ES-I3 (cell line): ENCODE measurements around the gene TRIM49D2.
"Not testable (repeated sequence)": the region's sequence is repeated elsewhere in the genome, so short reads cannot be mapped to it uniquely, and the experiment has no call there.

ENCODE experiments used
- H3K36me3 ChIP-seq: 2 replicates; pipeline ENCODE4 v1.6.1; 2013; ENCODE audit warnings: mild to moderate bottlenecking, low read length, control low read depth, moderate library complexity; ENCODE audit not compliant: insufficient read depth
- H3K4me1 ChIP-seq: 2 replicates; pipeline ENCODE4 v1.6.1; 2013; ENCODE audit warnings: mild to moderate bottlenecking, control low read depth, low read length; ENCODE audit not compliant: insufficient read depth
- H3K9ac ChIP-seq: 2 replicates; pipeline ENCODE4 v1.6.1; 2013; ENCODE audit warnings: low read depth, mild to moderate bottlenecking, low read length, moderate library complexity
- H3K9me3 ChIP-seq: 2 replicates; pipeline ENCODE4 v1.6.1; 2013; ENCODE audit warnings: mild to moderate bottlenecking, low read length, moderate library complexity; ENCODE audit not compliant: control insufficient read depth, insufficient read depth

Gene TRIM49D2

DNA sequence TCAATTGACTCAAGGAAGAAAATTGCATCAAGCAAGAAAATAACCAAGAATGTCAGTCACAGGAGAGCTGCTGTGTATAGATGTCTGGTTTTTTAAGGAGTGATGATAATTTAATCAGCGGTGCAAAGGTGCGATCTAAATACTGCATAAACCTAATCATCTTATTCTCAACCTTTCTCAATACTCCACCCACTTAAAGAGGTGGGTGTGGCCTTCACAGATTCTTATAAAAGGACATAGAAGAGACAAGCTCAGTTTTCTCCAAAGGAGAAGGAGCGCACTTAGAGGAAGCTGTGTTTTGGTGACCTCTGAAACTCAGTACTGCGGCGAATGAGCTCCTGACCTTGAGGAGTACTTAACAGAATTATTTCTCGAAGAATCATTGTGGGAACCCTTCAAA is at the start of gene TRIM49D2:
Gene TRIM49D2, plus strand, starts transcription at position 301 of the 400 bp plus-strand sequence. CDS start 2,698 bp downstream, outside the sequence.
- H3K4me1 ChIP-seq, H3K9me3 ChIP-seq, H3K36me3 ChIP-seq, H3K9ac ChIP-seq: not testable (repeated sequence)

GRCh38 chr11:89877511-89877910 is 46.4 kb upstream of the TRIM49D2 start:
- H3K9ac ChIP-seq, H3K4me1 ChIP-seq, H3K36me3 ChIP-seq, H3K9me3 ChIP-seq: not testable (repeated sequence)

- not testable (repeated sequence) for H3K9me3 ChIP-seq, H3K9ac ChIP-seq, H3K36me3 ChIP-seq, H3K4me1 ChIP-seq
Measured at GRCh38 chr11:89893245-89893644, 30.6 kb upstream of the TRIM49D2 start.

DNA sequence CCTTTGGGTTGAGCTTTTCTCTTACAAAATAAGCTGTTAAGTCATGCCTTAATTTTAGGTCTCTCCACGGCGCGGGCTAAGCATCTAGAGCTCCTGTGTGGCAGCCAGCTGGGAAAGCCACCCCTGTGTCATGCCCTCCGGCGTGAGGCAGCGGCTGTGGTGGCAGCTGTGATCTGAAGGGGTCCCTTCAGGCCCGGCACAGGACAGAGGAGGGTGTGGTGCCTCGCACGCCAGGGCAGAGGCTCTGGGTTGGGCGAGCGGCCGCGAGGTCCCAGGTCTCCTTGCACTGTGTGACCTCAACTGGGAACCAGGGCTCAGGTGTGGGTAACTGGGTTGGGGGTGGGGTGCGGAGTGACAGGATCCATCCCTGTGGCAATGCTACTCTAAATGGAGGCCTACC is 23.1 kb upstream of the TRIM49D2 start:
- H3K4me1 ChIP-seq, H3K9me3 ChIP-seq, H3K36me3 ChIP-seq, H3K9ac ChIP-seq: not testable (repeated sequence)

GRCh38 chr11:89922195-89922660 is 1.6 kb upstream of the TRIM49D2 start, which contains the start of gene TRIM49D1:
Gene TRIM49D1, minus strand, starts transcription at chr11:89922245. Its CDS starts 4,535 bp downstream, at chr11:89917710.
- no peaks in the 10 kb centered on the region for H3K4me1 ChIP-seq
- no peaks in the 10 kb centered on the region for H3K9me3 ChIP-seq
- H3K9ac ChIP-seq: no peak within 1 kb of the TSS

DNA sequence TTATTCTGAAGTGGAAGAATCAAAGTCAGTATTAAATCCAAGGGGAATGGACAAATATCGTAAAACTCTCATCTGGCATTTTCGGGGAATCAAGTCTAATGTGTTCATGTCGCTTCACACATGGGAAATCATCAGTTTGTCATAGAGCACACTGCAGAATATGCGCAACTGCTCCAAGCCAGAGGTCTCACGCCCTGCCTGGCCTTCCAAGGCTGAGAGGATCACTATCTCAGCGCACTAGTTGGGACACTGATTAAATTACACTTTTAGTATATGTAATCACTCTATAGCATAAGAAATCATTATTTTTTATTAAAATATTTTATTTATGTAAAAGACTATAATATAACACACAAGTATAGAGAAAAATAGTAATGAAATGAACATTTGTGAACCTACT is 37.0 kb downstream of the TRIM49D2 start:
- not testable (repeated sequence) for H3K9me3 ChIP-seq, H3K4me1 ChIP-seq, H3K9ac ChIP-seq, H3K36me3 ChIP-seq

More at GRCh38 chr11:89922195-89922660, 1.6 kb upstream of the TRIM49D2 start, which contains the start of gene TRIM49D1:
- no peaks in the 10 kb centered on the region for H3K36me3 ChIP-seq

DNA sequence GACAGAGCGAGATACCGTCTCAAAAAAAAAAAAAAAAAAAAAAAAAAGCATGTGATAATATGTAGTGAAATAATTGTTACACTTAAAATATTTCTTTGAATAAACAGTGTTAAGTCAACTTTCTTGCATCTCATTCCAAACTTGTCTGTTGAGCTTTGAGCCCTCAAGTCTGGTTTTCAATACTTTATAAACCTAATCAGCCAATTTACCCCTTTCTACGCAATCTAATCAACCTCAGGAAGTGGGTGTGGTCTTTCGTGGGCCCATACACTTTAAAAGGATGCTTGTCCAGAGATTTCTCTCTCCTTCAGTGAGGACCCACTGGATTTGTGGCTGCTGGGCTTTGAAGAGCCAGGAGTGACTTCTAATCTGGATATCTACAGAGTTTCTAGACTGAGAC is 41.9 kb downstream of the TRIM49D2 start, which contains the start of gene TRIM64:
Gene TRIM64, plus strand, starts transcription at position 301 of the 400 bp plus-strand sequence. CDS start 2,467 bp downstream, outside the sequence.
- not testable (repeated sequence) for H3K9me3 ChIP-seq, H3K36me3 ChIP-seq, H3K4me1 ChIP-seq, H3K9ac ChIP-seq
